Mesothelial cell of epicardium (in vitro differentiated cells): ENCODE measurements around the gene LZTR1. TPM values are rescaled to one million over a fixed set of nuclear protein-coding genes. Genes with fewer than 3 reads are reported as not detected.

ENCODE experiments used
- DNase-seq, 2 experiments: peaks; one replicate each; pipeline ENCODE4 v3.0.0; 2021; ENCODE audit warnings: low spot score in 2 of 2; ENCODE audit not compliant: unreplicated experiment in 2 of 2
- H3K27ac Mint-ChIP-seq: 2 replicates; pipeline ENCODE4 v1.8.0; 2021; ENCODE audit warnings: mixed read lengths
- H3K27me3 Mint-ChIP-seq: 2 replicates; pipeline ENCODE4 v1.8.0; 2021; ENCODE audit warnings: low read depth, mixed read lengths
- H3K36me3 Mint-ChIP-seq: 2 replicates; pipeline ENCODE4 v1.8.0; 2021; ENCODE audit warnings: mixed read lengths
- H3K4me1 Mint-ChIP-seq: 2 replicates; pipeline ENCODE4 v1.8.0; 2021; ENCODE audit warnings: mixed read lengths
- H3K4me3 Mint-ChIP-seq: 2 replicates; pipeline ENCODE4 v1.8.0; 2021; ENCODE audit warnings: mild to moderate bottlenecking, moderate library complexity, mixed read lengths
- H3K9me3 Mint-ChIP-seq: 2 replicates; pipeline ENCODE4 v1.8.0; 2021; ENCODE audit warnings: mixed read lengths
- total RNA-seq: library from RNA; stranded (reverse); gene quantifications from 3 replicates; pipeline ENCODE4 v1.2.1, GENCODE V29; 2021
- TF ChIP-seq, protein P1 (sequence below): fragments of 200-600 bp; sonication (generic); IDR thresholded peaks from one replicate; pipeline ENCODE4 v1.5.0; 2021; ENCODE audit warnings: antibody characterized with exemption; ENCODE audit not compliant: unreplicated experiment

The LZTR1 gene
- total RNA-seq, 1 donor from 2014 or later = 97.3 TPM

DNA sequence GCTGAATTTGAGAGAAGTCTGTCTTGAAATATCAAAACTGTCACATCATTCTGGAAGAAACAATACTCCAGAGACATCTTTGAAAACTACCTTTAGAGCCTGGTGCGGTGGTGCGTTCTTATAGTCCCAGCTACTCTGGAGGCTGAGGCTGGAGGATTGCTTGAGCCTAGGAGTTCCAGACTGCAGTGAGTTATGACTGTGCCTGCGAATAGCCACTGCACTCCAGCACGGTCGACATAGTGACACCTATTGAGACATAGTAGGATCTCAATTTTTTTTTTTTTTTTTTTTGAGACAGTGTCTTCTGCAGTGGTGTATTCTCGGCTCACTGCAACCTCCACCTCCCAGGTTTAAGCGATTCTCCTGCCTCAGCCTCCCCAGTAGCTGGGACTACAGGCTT, 26.5 kb upstream of the LZTR1 start:
- Mint-ChIP-seq H3K36me3 (peaks cover 5% of the 10 kb centered on the region), H3K4me3 (no peak overlapping the region), H3K27me3 (peaks cover 12% of the 10 kb centered on the region), H3K9me3 (no peaks in the 10 kb centered on the region), H3K4me1 (peaks cover 7% of the 10 kb centered on the region), H3K27ac (no peak overlapping the region)
- DNase-seq = no peak
- TF ChIP-seq, protein P1, sequence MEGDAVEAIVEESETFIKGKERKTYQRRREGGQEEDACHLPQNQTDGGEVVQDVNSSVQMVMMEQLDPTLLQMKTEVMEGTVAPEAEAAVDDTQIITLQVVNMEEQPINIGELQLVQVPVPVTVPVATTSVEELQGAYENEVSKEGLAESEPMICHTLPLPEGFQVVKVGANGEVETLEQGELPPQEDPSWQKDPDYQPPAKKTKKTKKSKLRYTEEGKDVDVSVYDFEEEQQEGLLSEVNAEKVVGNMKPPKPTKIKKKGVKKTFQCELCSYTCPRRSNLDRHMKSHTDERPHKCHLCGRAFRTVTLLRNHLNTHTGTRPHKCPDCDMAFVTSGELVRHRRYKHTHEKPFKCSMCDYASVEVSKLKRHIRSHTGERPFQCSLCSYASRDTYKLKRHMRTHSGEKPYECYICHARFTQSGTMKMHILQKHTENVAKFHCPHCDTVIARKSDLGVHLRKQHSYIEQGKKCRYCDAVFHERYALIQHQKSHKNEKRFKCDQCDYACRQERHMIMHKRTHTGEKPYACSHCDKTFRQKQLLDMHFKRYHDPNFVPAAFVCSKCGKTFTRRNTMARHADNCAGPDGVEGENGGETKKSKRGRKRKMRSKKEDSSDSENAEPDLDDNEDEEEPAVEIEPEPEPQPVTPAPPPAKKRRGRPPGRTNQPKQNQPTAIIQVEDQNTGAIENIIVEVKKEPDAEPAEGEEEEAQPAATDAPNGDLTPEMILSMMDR = no peak

DNA sequence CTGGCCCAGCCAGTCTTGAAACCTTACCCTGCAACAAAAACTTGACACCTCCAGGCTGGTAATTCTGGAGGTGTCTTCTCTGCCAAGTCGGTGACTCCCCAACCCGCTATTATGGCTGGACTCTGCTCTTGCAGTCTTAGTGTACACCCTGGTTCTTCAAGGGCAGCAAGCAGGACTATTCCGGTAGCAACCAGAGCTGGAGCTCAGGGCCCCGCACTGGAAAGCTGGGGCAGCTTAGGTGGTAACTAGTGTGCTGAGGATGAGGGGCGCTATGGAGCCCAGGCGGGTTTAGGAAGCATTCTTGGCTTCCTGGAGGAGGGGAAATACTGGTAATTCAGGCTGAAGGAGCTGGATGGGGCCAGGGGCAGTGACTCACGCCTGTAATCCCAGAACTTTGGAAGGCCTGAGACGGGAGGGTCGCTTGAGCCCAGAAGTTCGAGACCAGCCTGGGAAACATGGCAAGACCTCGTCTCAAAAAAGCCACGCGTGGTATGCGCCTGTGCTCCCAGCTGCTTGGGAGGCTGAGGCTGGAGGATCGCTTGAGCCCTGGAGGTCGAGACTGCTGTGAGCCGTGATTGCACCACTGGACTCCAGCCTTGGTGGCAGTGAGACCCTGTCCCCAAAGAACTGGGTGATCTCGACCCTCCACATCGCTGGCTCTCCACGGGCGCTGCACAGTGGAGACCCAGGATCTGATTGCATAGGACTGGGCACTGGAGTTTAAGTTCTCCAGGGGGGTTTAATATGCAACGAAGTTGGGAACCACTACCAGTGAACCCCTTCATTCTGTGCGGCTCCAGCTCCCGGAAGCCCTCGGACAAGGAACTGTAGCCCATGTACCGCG, 25.6 kb upstream of the LZTR1 start:
- Mint-ChIP-seq H3K4me3 (peak overlapping the region; percentile 72), H3K9me3 (no peaks in the 10 kb centered on the region), H3K27ac (no peak overlapping the region), H3K27me3 (peaks cover 12% of the 10 kb centered on the region), H3K36me3 (peaks cover 5% of the 10 kb centered on the region), H3K4me1 (peaks cover 7% of the 10 kb centered on the region)
- TF ChIP-seq, protein P1 = no peak
- no peak for DNase-seq

GRCh38 chr22:20957102-20957682, 24.9 kb upstream of the LZTR1 start:
- Mint-ChIP-seq H3K36me3 (peaks cover 5% of the 10 kb centered on the region), H3K4me1 (peaks cover 7% of the 10 kb centered on the region), H3K9me3 (no peaks in the 10 kb centered on the region), H3K27me3 (peaks cover 12% of the 10 kb centered on the region), H3K4me3 (peak overlapping the region; percentile 72), H3K27ac (no peak overlapping the region)
- TF ChIP-seq, protein P1 = no peak
- no peak for DNase-seq

DNA sequence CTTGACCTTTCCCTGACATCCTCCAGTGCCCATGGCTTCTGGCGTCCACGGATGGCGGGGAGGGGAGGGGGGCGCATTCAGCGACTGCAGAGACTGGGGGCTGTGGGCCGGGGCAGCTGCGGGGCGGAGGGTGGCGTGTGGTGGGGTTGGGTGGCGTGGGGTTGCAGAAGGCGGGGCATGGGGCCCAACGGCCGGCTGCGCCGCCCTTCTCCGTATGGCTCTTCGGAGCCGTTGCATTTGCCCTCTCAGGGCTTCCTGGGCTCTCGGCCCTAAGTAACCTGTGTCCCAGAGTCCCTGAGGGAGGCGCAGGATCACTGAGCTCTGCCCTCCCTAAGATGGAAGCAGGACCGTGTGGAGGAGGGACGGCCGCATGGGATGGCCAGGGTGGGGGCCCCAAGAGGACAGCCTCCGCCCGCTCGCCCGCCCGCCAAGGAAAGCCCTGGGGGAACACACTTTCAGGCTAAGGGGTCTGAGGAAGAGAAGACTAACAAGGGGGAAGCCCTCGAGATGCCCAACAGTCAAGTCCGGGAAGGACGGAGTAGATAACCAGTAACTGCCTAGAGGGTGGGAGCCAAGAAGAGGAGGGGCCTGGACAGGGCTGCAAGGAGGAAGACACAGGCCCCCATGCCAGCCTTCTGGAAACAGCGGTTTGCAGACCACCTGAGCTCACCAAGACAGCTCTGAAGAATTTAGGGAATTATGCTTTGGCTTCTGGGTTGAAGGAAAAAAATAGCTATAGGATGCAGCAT, 24.2 kb upstream of the LZTR1 start:
- Mint-ChIP-seq H3K36me3 (peaks cover 2% of the 10 kb centered on the region), H3K27ac (no peak overlapping the region), H3K4me1 (peaks cover 7% of the 10 kb centered on the region), H3K27me3 (peaks cover 12% of the 10 kb centered on the region), H3K9me3 (no peaks in the 10 kb centered on the region), H3K4me3 (peak overlapping the region; percentile 72)
- TF ChIP-seq, protein P1 = no peak
- no peak for DNase-seq

DNA sequence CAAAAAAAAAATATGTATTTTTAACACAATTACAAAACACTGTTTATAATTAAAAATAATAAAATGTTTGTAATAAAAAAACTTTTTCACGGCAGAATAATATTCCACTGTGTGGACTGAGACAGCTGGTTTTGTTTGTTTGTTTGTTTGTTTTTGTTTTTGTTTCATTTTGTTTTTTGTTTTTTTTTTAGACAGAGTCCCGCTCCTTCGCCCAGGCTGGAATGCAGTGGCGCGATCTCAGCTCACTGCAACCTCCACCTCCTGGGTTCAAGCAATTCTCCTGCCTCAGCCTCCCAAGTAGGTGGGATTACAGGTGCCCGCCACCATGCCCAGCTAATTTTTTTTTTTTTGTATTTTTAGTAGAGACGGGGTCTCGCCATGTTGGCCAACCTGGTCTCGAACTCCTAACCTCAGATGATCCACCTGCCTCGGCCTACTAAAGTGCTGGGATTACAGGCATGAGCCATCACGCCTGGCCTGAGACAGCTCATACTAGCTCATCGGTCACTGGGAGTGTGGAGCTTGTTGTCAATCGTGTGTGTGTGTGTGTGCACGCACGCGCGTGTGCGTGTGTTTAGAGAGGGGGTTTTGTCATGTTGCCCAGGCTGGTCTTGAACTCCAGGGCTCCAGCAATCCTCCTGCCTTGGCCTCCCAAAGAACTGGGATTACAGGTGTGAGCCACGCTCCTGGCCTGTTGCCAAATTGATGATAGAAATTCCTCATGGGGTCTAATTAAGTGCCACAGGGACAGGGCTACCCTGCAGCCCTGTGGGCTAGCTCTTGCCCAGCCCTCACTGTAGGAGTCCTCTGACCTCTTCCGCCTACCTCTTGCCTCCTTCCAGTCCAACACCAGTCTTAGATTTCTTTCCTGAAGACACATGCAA, 22.3 kb upstream of the LZTR1 start:
- H3K36me3 Mint-ChIP-seq = no peaks in the 10 kb centered on the region
- no peaks in the 10 kb centered on the region for H3K9me3 Mint-ChIP-seq
- DNase-seq = no peak
- peaks cover 27% of the 10 kb centered on the region for H3K27me3 Mint-ChIP-seq
- peak overlapping the region; percentile 15 for H3K4me3 Mint-ChIP-seq
- H3K4me1 Mint-ChIP-seq = peaks cover 13% of the 10 kb centered on the region
- TF ChIP-seq, protein P1 = no peak
- H3K27ac Mint-ChIP-seq = no peak overlapping the region
